Left ventricle myocardium inferior (tissue), 1 donor: ENCODE results near the gene HNMT. TPM values are rescaled to one million over a fixed set of nuclear protein-coding genes. Genes with fewer than 3 reads are reported as not detected.

Source experiments
- DNase-seq: peaks from one replicate; pipeline ENCODE4 v3.0.0-alpha.2; 2020
- H3K27ac ChIP-seq: fragments of 200-600 bp; replicated peaks from 2 replicates; pipeline ENCODE4 v1.8.0; 2021
- H3K27me3 ChIP-seq: fragments of 200-600 bp; 2 replicates; pipeline ENCODE4 v1.8.0; 2021; ENCODE audit warnings: low read depth
- H3K36me3 ChIP-seq: fragments of 200-600 bp; 2 replicates; pipeline ENCODE4 v1.8.0; 2021
- H3K4me1 ChIP-seq: fragments of 200-600 bp; 2 replicates; pipeline ENCODE4 v1.8.0; 2021
- H3K4me3 ChIP-seq: fragments of 200-600 bp; 2 replicates; pipeline ENCODE4 v1.8.0; 2021; ENCODE audit warnings: mild to moderate bottlenecking, moderate library complexity
- H3K9me3 ChIP-seq: fragments of 200-600 bp; replicated peaks from 2 replicates; pipeline ENCODE4 v1.8.0; 2021
- CTCF ChIP-seq: fragments of 200-600 bp; IDR thresholded peaks from 2 replicates; pipeline ENCODE4 v1.8.0; 2021; ENCODE audit warnings: antibody characterized with exemption, mild to moderate bottlenecking, borderline replicate concordance
- intact Hi-C: fragments of 100-400 bp; cut with micrococcal nuclease; formaldehyde crosslinking; loops from one replicate; pipeline ENCODE4 v1.11.0; 2022
- total RNA-seq: library from RNA; stranded (reverse); fragmentation: NEBNext Ultra II Directional; extraction: Animal tissue kit (Norgen Biotek cat#: 25700); gene quantifications from one replicate; pipeline ENCODE4 v1.2.1, GENCODE V29; 2021
- donor health status: DM: no; HTN: yes; CAD: no; lungs with severe emphysema.

Gene HNMT
- total RNA-seq, 1 donor from 2014 or later = 11.7 TPM

- no peaks in the 10 kb centered on the region for H3K4me1 ChIP-seq
- TF ChIP-seq CTCF = no peak
- peaks cover 10% of the 10 kb centered on the region for H3K36me3 ChIP-seq
- no peak overlapping the region for H3K4me3 ChIP-seq
- peaks cover 31% of the 10 kb centered on the region for H3K9me3 ChIP-seq
- DNase-seq = no peak
- H3K27me3 ChIP-seq = no peaks in the 10 kb centered on the region
- intact Hi-C loops = no loop called here
- no peak overlapping the region for H3K27ac ChIP-seq
These were observed 33.5 kb downstream of the HNMT start for GRCh38 chr2:137997733-137998132.

- Histone ChIP-seq H3K9me3 (peaks cover 26% of the 10 kb centered on the region), H3K4me1 (no peaks in the 10 kb centered on the region), H3K4me3 (no peak overlapping the region), H3K27me3 (no peaks in the 10 kb centered on the region), H3K27ac (no peak overlapping the region), H3K36me3 (peaks cover 8% of the 10 kb centered on the region)
- DNase-seq = no peak
- no peak for TF ChIP-seq CTCF
- intact Hi-C loops = no loop called here
These were observed 34.2 kb downstream of the HNMT start for GRCh38 chr2:137998503-137998902.

GRCh38 chr2:137999273-137999672, 35.0 kb downstream of the HNMT start:
- Histone ChIP-seq H3K27me3 (no peaks in the 10 kb centered on the region), H3K4me1 (no peaks in the 10 kb centered on the region), H3K36me3 (peaks cover 15% of the 10 kb centered on the region), H3K27ac (no peak overlapping the region), H3K4me3 (no peak overlapping the region), H3K9me3 (peaks cover 19% of the 10 kb centered on the region)
- TF ChIP-seq CTCF = no peak
- DNase-seq = no peak
- intact Hi-C loops = no loop called here

GRCh38 chr2:138000009-138000408, 35.7 kb downstream of the HNMT start:
- Histone ChIP-seq H3K9me3 (peaks cover 18% of the 10 kb centered on the region), H3K4me3 (no peak overlapping the region), H3K27ac (no peak overlapping the region), H3K36me3 (peaks cover 17% of the 10 kb centered on the region), H3K27me3 (no peaks in the 10 kb centered on the region), H3K4me1 (no peaks in the 10 kb centered on the region)
- TF ChIP-seq CTCF = no peak
- no peak for DNase-seq
- intact Hi-C loops = no loop called here

GRCh38 chr2:138000796-138001195, 36.5 kb downstream of the HNMT start:
- no peak for TF ChIP-seq CTCF
- H3K4me3 ChIP-seq = no peak overlapping the region
- intact Hi-C loops = no loop called here
- no peaks in the 10 kb centered on the region for H3K4me1 ChIP-seq
- peaks cover 14% of the 10 kb centered on the region for H3K9me3 ChIP-seq
- no peak overlapping the region for H3K27ac ChIP-seq
- H3K36me3 ChIP-seq = peaks cover 20% of the 10 kb centered on the region
- H3K27me3 ChIP-seq = no peaks in the 10 kb centered on the region
- no peak for DNase-seq

- peaks cover 25% of the 10 kb centered on the region for H3K36me3 ChIP-seq
- no peak overlapping the region for H3K27ac ChIP-seq
- no peak for DNase-seq
- no peak overlapping the region for H3K4me3 ChIP-seq
- TF ChIP-seq CTCF = no peak
- no peaks in the 10 kb centered on the region for H3K27me3 ChIP-seq
- H3K9me3 ChIP-seq = peaks cover 4% of the 10 kb centered on the region
- H3K4me1 ChIP-seq = no peaks in the 10 kb centered on the region
- intact Hi-C loops = no loop called here
These were observed 39.1 kb downstream of the HNMT start for GRCh38 chr2:138003411-138003810.
